Suprapubic skin (tissue), 4 donors: ENCODE results near the gene DCTD. TPM values are rescaled to one million over a fixed set of nuclear protein-coding genes. Genes with fewer than 3 reads are reported as not detected.

ENCODE experiments used
- DNase-seq, 2 donors: peaks; one replicate each; pipeline ENCODE4 v3.0.0-alpha.2; 2019; ENCODE audit warnings: low spot score in 2 of 2
- H3K27ac ChIP-seq: fragments of 200-600 bp; sonication (generic); one replicate; pipeline ENCODE4 v1.5.1; 2019
- H3K27me3 ChIP-seq: fragments of 200-600 bp; sonication (generic); one replicate; pipeline ENCODE4 v1.5.1; 2019
- H3K36me3 ChIP-seq: fragments of 200-600 bp; sonication (generic); one replicate; pipeline ENCODE4 v1.5.1; 2019
- H3K4me1 ChIP-seq: fragments of 200-600 bp; sonication (generic); one replicate; pipeline ENCODE4 v1.5.1; 2019
- H3K4me3 ChIP-seq: fragments of 200-600 bp; sonication (generic); one replicate; pipeline ENCODE4 v1.5.1; 2019; ENCODE audit warnings: mild to moderate bottlenecking
- H3K9me3 ChIP-seq: fragments of 200-600 bp; sonication (generic); one replicate; pipeline ENCODE4 v1.5.1; 2019
- EP300 ChIP-seq: sonication (generic); formaldehyde crosslinking; IDR thresholded peaks from one replicate; pipeline ENCODE4 v1.6.1; 2017; ENCODE audit warnings: antibody characterized with exemption
- POLR2A ChIP-seq, 2 donors: fragments of 450-650 bp; IDR thresholded peaks; one replicate each; pipeline ENCODE4 v1.6.1; 2017; ENCODE audit warnings: antibody characterized with exemption in 2 of 2, mild to moderate bottlenecking in 2 of 2, moderate library complexity in 2 of 2
- POLR2AphosphoS5 ChIP-seq, 3 donors: sonication (generic); formaldehyde crosslinking; IDR thresholded peaks; one replicate each; pipeline ENCODE4 v1.6.1; 2017; ENCODE audit warnings: antibody characterized with exemption in 3 of 3
- WGBS: methylation state at CpG from one replicate; pipeline ENCODE4 v1.1.5; 2018; 5-methylcytosine and 5-hydroxymethylcytosine counted together
- total RNA-seq, 4 donors: library from RNA; depleted of rRNA; stranded (reverse); fragments of >200 nt; gene quantifications; one replicate each; pipeline ENCODE4 v1.1.0, GENCODE V29; 2016
- TF ChIP-seq, protein P1 (sequence below), 2 donors: fragments of 200-600 bp in 1 of 2; fragments of 450-650 bp in 1 of 2; sonication (generic) in 1 of 2; IDR thresholded peaks; one replicate each; pipeline ENCODE4 v1.5.1; 2016 to 2019; ENCODE audit warnings: antibody characterized with exemption in 2 of 2, mild to moderate bottlenecking in 1 of 2, moderate library complexity in 1 of 2

Gene DCTD
- total RNA-seq, 4 donors from 2014 or later: 32.7 to 40.7 (median 38.9) TPM

GRCh38 chr4:182863501-182863900 lies 53.7 kb downstream of the DCTD start:
- no peak for DNase-seq
- no peak overlapping the region for H3K27ac ChIP-seq

DNA sequence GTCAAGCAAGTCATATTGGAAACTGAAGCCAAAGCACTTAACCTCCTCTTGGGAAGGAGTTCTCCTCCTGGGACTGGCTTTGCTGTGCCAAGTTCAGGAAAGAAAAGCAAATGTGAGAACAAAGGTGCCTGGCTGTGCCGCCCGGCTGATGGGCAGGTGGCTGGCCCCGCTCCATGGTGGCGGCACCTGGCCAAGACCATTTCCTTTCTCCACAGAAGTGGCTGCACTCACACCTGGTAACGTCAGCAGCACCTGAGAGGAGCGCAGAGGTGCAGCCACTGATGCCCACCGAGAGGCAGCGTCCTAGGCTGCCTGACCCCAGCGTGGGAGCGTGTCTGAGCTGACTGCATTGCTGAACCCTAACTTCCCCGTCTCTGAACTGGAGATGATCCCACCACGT lies 54.3 kb downstream of the DCTD start:
- TF ChIP-seq, protein P1, sequence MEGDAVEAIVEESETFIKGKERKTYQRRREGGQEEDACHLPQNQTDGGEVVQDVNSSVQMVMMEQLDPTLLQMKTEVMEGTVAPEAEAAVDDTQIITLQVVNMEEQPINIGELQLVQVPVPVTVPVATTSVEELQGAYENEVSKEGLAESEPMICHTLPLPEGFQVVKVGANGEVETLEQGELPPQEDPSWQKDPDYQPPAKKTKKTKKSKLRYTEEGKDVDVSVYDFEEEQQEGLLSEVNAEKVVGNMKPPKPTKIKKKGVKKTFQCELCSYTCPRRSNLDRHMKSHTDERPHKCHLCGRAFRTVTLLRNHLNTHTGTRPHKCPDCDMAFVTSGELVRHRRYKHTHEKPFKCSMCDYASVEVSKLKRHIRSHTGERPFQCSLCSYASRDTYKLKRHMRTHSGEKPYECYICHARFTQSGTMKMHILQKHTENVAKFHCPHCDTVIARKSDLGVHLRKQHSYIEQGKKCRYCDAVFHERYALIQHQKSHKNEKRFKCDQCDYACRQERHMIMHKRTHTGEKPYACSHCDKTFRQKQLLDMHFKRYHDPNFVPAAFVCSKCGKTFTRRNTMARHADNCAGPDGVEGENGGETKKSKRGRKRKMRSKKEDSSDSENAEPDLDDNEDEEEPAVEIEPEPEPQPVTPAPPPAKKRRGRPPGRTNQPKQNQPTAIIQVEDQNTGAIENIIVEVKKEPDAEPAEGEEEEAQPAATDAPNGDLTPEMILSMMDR (IDR thresholded peaks at IDR 0.05): no peak
- TF ChIP-seq POLR2A (IDR thresholded peaks at IDR 0.05): no peak
- TF ChIP-seq EP300: no peak
- TF ChIP-seq POLR2AphosphoS5 (IDR thresholded peaks at IDR 0.05): no peak
- 37% methylated on average over 12 of the region's 12 CpGs for WGBS
- Histone ChIP-seq H3K36me3 (no peaks in the 10 kb centered on the region), H3K4me3 (no peak overlapping the region), H3K27me3 (no peaks in the 10 kb centered on the region), H3K27ac (no peak overlapping the region), H3K4me1 (peaks cover 7% of the 10 kb centered on the region), H3K9me3 (no peaks in the 10 kb centered on the region)
- DNase-seq: no peak

More at GRCh38 chr4:182863501-182863900, 53.7 kb downstream of the DCTD start:
- Histone ChIP-seq H3K9me3 (no peaks in the 10 kb centered on the region), H3K27me3 (no peaks in the 10 kb centered on the region), H3K4me1 (peaks cover 7% of the 10 kb centered on the region), H3K36me3 (no peaks in the 10 kb centered on the region), H3K4me3 (no peak overlapping the region)
- TF ChIP-seq EP300: no peak
- TF ChIP-seq, protein P1 (IDR thresholded peaks at IDR 0.05): no peak
- no peak for TF ChIP-seq POLR2A (IDR thresholded peaks at IDR 0.05)
- no peak for TF ChIP-seq POLR2AphosphoS5 (IDR thresholded peaks at IDR 0.05)
- 60% methylated on average over 6 of the region's 6 CpGs for WGBS

- peaks cover 7% of the 10 kb centered on the region for H3K4me1 ChIP-seq
- no peak overlapping the region for H3K4me3 ChIP-seq
- no peak for DNase-seq
- TF ChIP-seq, protein P1 (IDR thresholded peaks at IDR 0.05): no peak
- TF ChIP-seq EP300 (no peak), POLR2A (IDR thresholded peaks at IDR 0.05) (no peak), POLR2AphosphoS5 (IDR thresholded peaks at IDR 0.05) (no peak)
- H3K36me3 ChIP-seq: no peaks in the 10 kb centered on the region
- H3K9me3 ChIP-seq: no peaks in the 10 kb centered on the region
- WGBS: 66% methylated on average over 15 of the region's 17 CpGs
- H3K27me3 ChIP-seq: no peaks in the 10 kb centered on the region
- no peak overlapping the region for H3K27ac ChIP-seq
These were observed 54.9 kb downstream of the DCTD start for GRCh38 chr4:182862141-182862875.

GRCh38 chr4:182861346-182861745 lies 55.8 kb downstream of the DCTD start:
- Histone ChIP-seq H3K36me3 (no peaks in the 10 kb centered on the region), H3K9me3 (no peaks in the 10 kb centered on the region), H3K27me3 (no peaks in the 10 kb centered on the region), H3K4me3 (no peak overlapping the region), H3K27ac (no peak overlapping the region), H3K4me1 (peaks cover 7% of the 10 kb centered on the region)
- no peak for DNase-seq
- 75% methylated on average over 10 of the region's 10 CpGs for WGBS
- TF ChIP-seq POLR2A (IDR thresholded peaks at IDR 0.05) (no peak), EP300 (no peak), POLR2AphosphoS5 (IDR thresholded peaks at IDR 0.05) (no peak)
- TF ChIP-seq, protein P1 (IDR thresholded peaks at IDR 0.05): no peak

GRCh38 chr4:182859730-182860129 lies 57.5 kb downstream of the DCTD start:
- 100% methylated on average over 2 of the region's 2 CpGs for WGBS
- Histone ChIP-seq H3K4me3 (no peak overlapping the region), H3K4me1 (peaks cover 7% of the 10 kb centered on the region), H3K36me3 (no peaks in the 10 kb centered on the region), H3K27ac (no peak overlapping the region), H3K9me3 (no peaks in the 10 kb centered on the region), H3K27me3 (no peaks in the 10 kb centered on the region)
- TF ChIP-seq, protein P1 (IDR thresholded peaks at IDR 0.05): no peak
- no peak for TF ChIP-seq POLR2A (IDR thresholded peaks at IDR 0.05)
- no peak for TF ChIP-seq POLR2AphosphoS5 (IDR thresholded peaks at IDR 0.05)
- no peak for TF ChIP-seq EP300
- DNase-seq: no peak
